PC-3 (cell line): ENCODE data around the gene ATP6AP1. TPM values are rescaled to one million over a fixed set of nuclear protein-coding genes. Genes with fewer than 3 reads are reported as not detected.

Experiments used
- ATAC-seq: fragments of 200-7000 bp; cut with Tn5 transposase; 2 replicates; pipeline ENCODE4 v1.9.1; 2020; ENCODE audit warnings: mild to moderate bottlenecking, moderate library complexity
- BruUV-seq: library from RNA; stranded (reverse); fragments of 400-500 nt; replicated peaks from 2 replicates; lab custom pipeline; 2021; lab: Mats Ljungman, UMichigan
- CTCF ChIA-PET: fragments of 300-600 bp; sonication (Branson Sonifier 250); formaldehyde crosslinking; loops from one replicate; lab custom pipeline; 2022; ENCODE audit warnings: antibody characterized with exemption; lab: Charles Lee
- POLR2A ChIA-PET: fragments of 300-600 bp; sonication (Branson Sonifier 250); formaldehyde crosslinking; loops from one replicate; lab custom pipeline; 2022; ENCODE audit warnings: antibody characterized with exemption; ENCODE audit not compliant: unreplicated experiment; lab: Charles Lee
- DNase-seq: peaks from one replicate; pipeline ENCODE4 v3.0.0-alpha.2; 2015
- H2AFZ ChIP-seq: fragments of 300-600 bp; sonication (generic); 2 replicates; pipeline ENCODE4 v1.6.0; 2016; ENCODE audit warnings: antibody characterized with exemption, low read length
- H3F3A ChIP-seq: fragments of 300-600 bp; sonication (generic); one replicate; pipeline ENCODE4 v1.6.0; 2017; ENCODE audit warnings: antibody characterized with exemption, low read length, control low read depth, mild to moderate bottlenecking; ENCODE audit not compliant: unreplicated experiment
- H3K27ac ChIP-seq: fragments of 300-600 bp; sonication (generic); 2 replicates; pipeline ENCODE4 v1.5.1; 2016; ENCODE audit warnings: mild to moderate bottlenecking, low read length
- H3K27me3 ChIP-seq: fragments of 300-600 bp; sonication (generic); 2 replicates; pipeline ENCODE4 v1.6.1; 2016; ENCODE audit warnings: low read length, mixed read lengths
- H3K36me3 ChIP-seq: fragments of 300-600 bp; sonication (generic); 2 replicates; pipeline ENCODE4 v1.6.1; 2016; ENCODE audit warnings: low read depth, mixed run types, low read length, mixed read lengths
- H3K4me1 ChIP-seq: fragments of 300-600 bp; sonication (generic); 2 replicates; pipeline ENCODE4 v1.5.1; 2016; ENCODE audit warnings: low read length; ENCODE audit not compliant: insufficient read depth
- H3K4me2 ChIP-seq: fragments of 300-600 bp; sonication (generic); 2 replicates; pipeline ENCODE4 v1.6.0; 2016; ENCODE audit warnings: low read length
- H3K4me3 ChIP-seq: fragments of 300-600 bp; sonication (generic); 2 replicates; pipeline ENCODE4 v1.5.1; 2016; ENCODE audit warnings: mild to moderate bottlenecking, low read length, mixed read lengths
- H3K79me2 ChIP-seq: fragments of 300-600 bp; sonication (generic); 2 replicates; pipeline ENCODE4 v1.6.1; 2017; ENCODE audit warnings: low read length, mixed read lengths
- H3K9ac ChIP-seq: fragments of 300-600 bp; sonication (generic); 2 replicates; pipeline ENCODE4 v1.6.0; 2016; ENCODE audit warnings: mild to moderate bottlenecking, low read length
- H3K9me2 ChIP-seq: fragments of 300-600 bp; sonication (generic); replicated peaks from 2 replicates; pipeline ENCODE4 v1.6.1; 2016; ENCODE audit warnings: mixed run types, low read length, mixed read lengths
- H3K9me3 ChIP-seq: fragments of 300-600 bp; sonication (generic); 2 replicates; pipeline ENCODE4 v1.6.1; 2016; ENCODE audit warnings: low read length, mixed read lengths
- H4K20me1 ChIP-seq: fragments of 300-600 bp; sonication (generic); 2 replicates; pipeline ENCODE4 v1.6.1; 2016; ENCODE audit warnings: low read length, mixed read lengths
- EZH2 ChIP-seq: fragments of 300-600 bp; sonication (generic); IDR thresholded peaks from one replicate; pipeline ENCODE4 v1.6.1; 2017; ENCODE audit warnings: antibody characterized with exemption, mild to moderate bottlenecking, low read length; ENCODE audit not compliant: unreplicated experiment
- EZH2phosphoT487 ChIP-seq: fragments of 300-600 bp; sonication (generic); IDR thresholded peaks from 2 replicates; pipeline ENCODE4 v1.6.1; 2018; ENCODE audit warnings: mild to moderate bottlenecking, antibody characterized with exemption, low read length, borderline replicate concordance
- intact Hi-C: fragments of 100-400 bp; cut with micrococcal nuclease; formaldehyde crosslinking; loops from 2 replicates; pipeline ENCODE4 v1.9.0; 2023
- total RNA-seq: library from RNA; depleted of rRNA; stranded (reverse); fragments of >200 nt; gene quantifications from 2 replicates; pipeline ENCODE4 v1.2.3, GENCODE V29; 2014
- TF ChIP-seq, protein P1 (sequence below): fragments of 300-600 bp; sonication (generic); conservative IDR thresholded peaks from 2 replicates; pipeline ENCODE4 v1.5.1; 2017; ENCODE audit warnings: antibody characterized with exemption, low read depth, mild to moderate bottlenecking, low read length

ATP6AP1 gene
- total RNA-seq, 1 experiment from 2014 or later = 68.7 TPM

DNA sequence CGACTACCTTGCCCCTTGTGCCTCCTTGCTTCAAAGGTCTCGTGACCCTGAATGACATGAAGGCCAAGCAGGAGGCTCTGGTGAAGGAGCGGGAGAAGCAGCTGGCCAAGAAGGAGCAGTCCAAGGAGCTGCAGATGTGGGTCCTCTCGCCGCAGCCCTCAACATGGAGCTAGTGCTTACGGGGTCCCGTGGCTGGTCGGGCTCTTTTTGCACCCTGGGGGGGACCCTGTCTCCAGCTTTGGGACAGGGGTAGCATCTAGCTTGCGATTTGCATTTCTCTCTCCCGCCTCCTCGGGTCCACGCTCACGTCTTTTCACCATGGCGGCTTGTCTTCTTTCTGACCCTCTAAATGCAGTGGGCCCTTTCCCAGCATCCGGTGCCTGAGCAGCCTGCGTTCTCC lies 17.3 kb downstream of the ATP6AP1 start:
- Histone ChIP-seq H2AFZ (no peak overlapping the region), H3K4me1 (peaks cover 23% of the 10 kb centered on the region), H3K9me2 (no peaks in the 10 kb centered on the region), H3K27ac (no peak overlapping the region), H3K9ac (no peak overlapping the region), H3K9me3 (no peaks in the 10 kb centered on the region), H3F3A (no peaks in the 10 kb centered on the region), H4K20me1 (no peaks in the 10 kb centered on the region), H3K4me3 (no peak overlapping the region), H3K79me2 (peaks cover 18% of the 10 kb centered on the region), H3K4me2 (no peak overlapping the region), H3K27me3 (no peaks in the 10 kb centered on the region), H3K36me3 (peaks cover 10% of the 10 kb centered on the region; the same call in 1 of the 2 replicates)
- intact Hi-C loops = no loop called here
- ChIA-PET CTCF (no interaction called here), POLR2A (no interaction called here)
- TF ChIP-seq EZH2phosphoT487 (no peak), EZH2 (no peak)
- TF ChIP-seq, protein P1, sequence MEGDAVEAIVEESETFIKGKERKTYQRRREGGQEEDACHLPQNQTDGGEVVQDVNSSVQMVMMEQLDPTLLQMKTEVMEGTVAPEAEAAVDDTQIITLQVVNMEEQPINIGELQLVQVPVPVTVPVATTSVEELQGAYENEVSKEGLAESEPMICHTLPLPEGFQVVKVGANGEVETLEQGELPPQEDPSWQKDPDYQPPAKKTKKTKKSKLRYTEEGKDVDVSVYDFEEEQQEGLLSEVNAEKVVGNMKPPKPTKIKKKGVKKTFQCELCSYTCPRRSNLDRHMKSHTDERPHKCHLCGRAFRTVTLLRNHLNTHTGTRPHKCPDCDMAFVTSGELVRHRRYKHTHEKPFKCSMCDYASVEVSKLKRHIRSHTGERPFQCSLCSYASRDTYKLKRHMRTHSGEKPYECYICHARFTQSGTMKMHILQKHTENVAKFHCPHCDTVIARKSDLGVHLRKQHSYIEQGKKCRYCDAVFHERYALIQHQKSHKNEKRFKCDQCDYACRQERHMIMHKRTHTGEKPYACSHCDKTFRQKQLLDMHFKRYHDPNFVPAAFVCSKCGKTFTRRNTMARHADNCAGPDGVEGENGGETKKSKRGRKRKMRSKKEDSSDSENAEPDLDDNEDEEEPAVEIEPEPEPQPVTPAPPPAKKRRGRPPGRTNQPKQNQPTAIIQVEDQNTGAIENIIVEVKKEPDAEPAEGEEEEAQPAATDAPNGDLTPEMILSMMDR = no peak
- no TSS peak for BruUV-seq
- no peak for ATAC-seq
- DNase-seq = no peak

GRCh38 chrX:154446430-154446829 lies 18.0 kb downstream of the ATP6AP1 start:
- peaks cover 23% of the 10 kb centered on the region for H3K4me1 ChIP-seq
- peaks cover 16% of the 10 kb centered on the region for H3K79me2 ChIP-seq
- intact Hi-C loops = no loop called here
- no peaks in the 10 kb centered on the region for H3K9me2 ChIP-seq
- no peak overlapping the region for H3K4me2 ChIP-seq
- ChIA-PET CTCF (no interaction called here), POLR2A (no interaction called here)
- no peaks in the 10 kb centered on the region for H3K27me3 ChIP-seq
- BruUV-seq = no TSS peak
- no peak for DNase-seq
- no peaks in the 10 kb centered on the region for H3K9me3 ChIP-seq
- no peak overlapping the region for H3K4me3 ChIP-seq
- H2AFZ ChIP-seq = no peak overlapping the region
- peaks cover 10% of the 10 kb centered on the region; the same call in 1 of the 2 replicates for H3K36me3 ChIP-seq
- TF ChIP-seq EZH2 (no peak), EZH2phosphoT487 (no peak)
- TF ChIP-seq, protein P1 = no peak
- H4K20me1 ChIP-seq = no peaks in the 10 kb centered on the region
- no peak overlapping the region for H3K27ac ChIP-seq
- ATAC-seq = no peak
- H3F3A ChIP-seq = no peaks in the 10 kb centered on the region
- no peak overlapping the region for H3K9ac ChIP-seq

DNA sequence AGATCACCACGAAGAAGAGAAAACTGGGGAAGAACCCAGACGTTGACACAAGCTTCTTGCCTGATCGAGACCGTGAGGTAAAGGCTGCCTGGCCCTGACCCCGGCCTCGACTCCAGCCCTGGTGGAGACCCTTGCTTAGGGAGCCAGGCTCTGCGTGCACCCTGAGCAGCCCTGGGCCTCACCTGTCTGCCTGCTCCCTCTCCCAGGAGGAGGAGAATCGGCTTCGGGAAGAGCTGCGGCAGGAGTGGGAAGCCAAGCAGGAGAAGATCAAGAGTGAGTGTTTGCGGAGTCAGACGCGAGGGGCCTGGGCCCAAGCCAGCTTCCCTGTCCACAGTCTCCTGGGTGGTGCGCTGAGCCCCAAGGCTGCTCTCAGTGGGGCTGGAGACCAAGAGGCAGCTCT lies 20.0 kb downstream of the ATP6AP1 start:
- Histone ChIP-seq H3K4me3 (no peak overlapping the region), H3K79me2 (peaks cover 16% of the 10 kb centered on the region), H3F3A (no peaks in the 10 kb centered on the region), H3K9me3 (no peaks in the 10 kb centered on the region), H3K27ac (no peak overlapping the region), H3K36me3 (peaks cover 6% of the 10 kb centered on the region; the same call in 1 of the 2 replicates), H2AFZ (no peak overlapping the region), H3K4me2 (no peak overlapping the region), H3K9me2 (no peaks in the 10 kb centered on the region), H4K20me1 (no peaks in the 10 kb centered on the region), H3K9ac (no peak overlapping the region), H3K27me3 (no peaks in the 10 kb centered on the region), H3K4me1 (peaks cover 12% of the 10 kb centered on the region)
- intact Hi-C loops = no loop called here
- CTCF ChIA-PET = no interaction called here
- ATAC-seq (no peak), DNase-seq (no peak)
- POLR2A ChIA-PET = no interaction called here
- TF ChIP-seq EZH2phosphoT487 = no peak
- no peak for TF ChIP-seq EZH2
- TF ChIP-seq, protein P1 = no peak
- BruUV-seq = no TSS peak
